GM12872 (cell line): Measurements from ENCODE around the gene GRAMD2B.

Experiments
- CTCF ChIP-seq: IDR thresholded peaks from 3 replicates; pipeline ENCODE4 v1.5.1; 2011; ENCODE audit warnings: low read depth, mild to moderate bottlenecking, low read length, moderate library complexity; ENCODE audit not compliant: insufficient read depth

GRAMD2B gene

DNA sequence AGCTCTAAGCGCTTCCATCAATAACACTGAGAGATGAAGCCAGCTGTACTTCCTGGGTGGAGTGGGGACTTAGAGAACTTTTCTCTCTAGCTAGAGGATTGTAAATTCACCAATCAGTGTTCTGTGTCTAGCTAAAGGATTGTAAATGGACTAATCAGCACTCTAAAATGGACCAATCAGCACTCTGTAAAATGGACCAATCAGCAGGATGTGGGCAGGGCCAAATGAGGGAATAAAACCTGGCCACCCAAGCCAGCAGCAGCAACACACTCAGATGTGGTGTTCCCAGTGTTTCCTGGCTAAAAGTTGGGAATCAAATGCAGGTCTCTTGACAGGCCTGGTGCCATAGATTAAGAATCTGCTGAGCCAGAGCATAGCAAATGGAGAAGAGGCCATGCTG lies 111.3 kb downstream of the GRAMD2B start:
- TF ChIP-seq CTCF: no peak

DNA sequence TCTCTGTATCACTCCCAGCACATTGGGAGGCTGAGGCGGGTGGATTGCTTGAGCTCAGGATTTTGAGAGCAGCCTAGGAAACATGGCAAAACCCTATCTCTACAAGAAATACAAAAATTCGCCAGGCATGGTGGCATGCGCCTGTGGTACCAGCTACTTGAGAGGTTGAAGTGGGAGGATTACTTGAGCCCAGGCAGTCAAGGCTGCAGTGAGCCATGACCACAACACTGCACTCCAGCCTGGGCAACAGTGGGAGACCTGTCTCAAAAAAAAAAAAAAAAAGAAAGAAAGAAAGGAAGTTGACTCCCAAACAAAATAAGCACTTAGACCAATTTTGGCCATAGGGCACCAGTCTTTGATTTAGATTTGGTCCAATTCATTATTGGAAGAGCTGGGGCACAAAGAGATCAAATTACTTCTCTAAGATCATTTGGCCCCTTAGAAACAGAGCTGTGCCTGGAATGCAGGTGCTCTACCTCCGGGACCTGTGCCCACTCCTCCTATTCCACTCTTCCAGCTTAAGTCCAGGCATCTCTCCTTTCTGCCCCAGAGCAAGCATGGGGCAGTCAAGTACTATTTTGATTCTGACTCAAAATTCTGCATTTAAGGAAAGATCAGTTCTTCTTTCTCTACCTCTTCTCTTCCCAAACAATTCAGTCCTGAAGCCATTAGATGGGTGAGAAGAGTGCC lies 112.8 kb downstream of the GRAMD2B start:
- no peak for TF ChIP-seq CTCF

- TF ChIP-seq CTCF: no peak
These were observed 113.7 kb downstream of the GRAMD2B start for GRCh38 chr5:126536874-126537273.

- no peak for TF ChIP-seq CTCF
These were observed 115.4 kb downstream of the GRAMD2B start for GRCh38 chr5:126538579-126538978.

- no peak for TF ChIP-seq CTCF
These were observed 117.4 kb downstream of the GRAMD2B start for GRCh38 chr5:126540631-126541030.

GRCh38 chr5:126542441-126542840 lies 119.2 kb downstream of the GRAMD2B start:
- no peak for TF ChIP-seq CTCF

DNA sequence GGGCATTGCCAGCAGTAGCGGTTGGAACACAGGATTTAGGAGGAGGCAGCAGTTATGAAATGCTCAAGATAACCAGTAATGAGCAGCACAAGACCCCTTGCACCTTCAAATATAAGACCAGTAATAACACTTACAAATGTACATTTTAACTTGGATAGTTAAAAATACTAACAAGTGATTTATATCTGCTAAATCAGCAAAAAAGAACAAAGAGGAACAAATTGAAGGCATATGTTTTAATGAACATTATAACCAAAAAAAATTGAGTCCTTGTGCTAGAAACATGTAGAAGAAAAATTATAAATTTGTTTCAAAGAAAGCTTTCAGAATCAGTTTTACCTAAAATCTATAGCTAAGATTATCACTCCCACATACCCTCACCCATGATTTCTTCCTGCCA lies 119.8 kb downstream of the GRAMD2B start:
- TF ChIP-seq CTCF: no peak
